B cell (primary cell): ENCODE data around the gene REM2. TPM values are rescaled to one million over a fixed set of nuclear protein-coding genes. Genes with fewer than 3 reads are reported as not detected.
A peak's percentile ranks its signal among the peaks of the same experiment; 100 is the strongest.

Experiments used
- ATAC-seq: fragments of 200-7000 bp; cut with Tn5 transposase; one replicate; pipeline ENCODE4 v1.10.0; 2021; ENCODE audit warnings: low read depth, mild to moderate bottlenecking, moderate number of reproducible peaks, moderate library complexity
- CTCF ChIA-PET: fragments of 350-600 bp; sonication (Branson Sonifier 250); formaldehyde crosslinking; loops from one replicate; lab custom pipeline; 2021; ENCODE audit warnings: antibody characterized with exemption, inconsistent platforms; lab: Charles Lee
- POLR2A ChIA-PET: fragments of 350-600 bp; sonication (Branson Sonifier 250); formaldehyde crosslinking; loops from one replicate; lab custom pipeline; 2021; ENCODE audit warnings: antibody characterized with exemption; lab: Charles Lee
- DNase-seq: peaks from one replicate; pipeline ENCODE4 v3.0.0; 2013
- H2AFZ ChIP-seq: 2 replicates; pipeline ENCODE4 v1.6.1; 2012; ENCODE audit warnings: mild to moderate bottlenecking, low read depth, low read length; ENCODE audit not compliant: insufficient read depth, poor library complexity, severe bottlenecking
- H3K27ac ChIP-seq, 2 donors: 1 replicate in 1 of 2; 2 replicates in 1 of 2; pipeline ENCODE4 v1.5.1; 2012 to 2013; ENCODE audit warnings: low read length in 2 of 2, mild to moderate bottlenecking in 2 of 2, moderate library complexity in 1 of 2
- H3K27me3 ChIP-seq, 4 experiments: fragments of 200-600 bp in 1 of 4; sonication (generic) in 1 of 4; replicated peaks in 1 of 4; 1 replicate in 2 of 4; 2 replicates in 2 of 4; pipeline versions ENCODE4 v1.6.1 to v1.7.0; 2013 to 2016; ENCODE audit warnings: low read length in 3 of 4, mild to moderate bottlenecking in 2 of 4, mixed read lengths in 1 of 4, moderate library complexity in 1 of 4; ENCODE audit not compliant: insufficient read depth in 4 of 4, control insufficient read depth in 3 of 4; ENCODE audit errors: control extremely low read depth in 1 of 4
- H3K36me3 ChIP-seq, 2 experiments: replicated peaks in 1 of 2; 1 replicate in 1 of 2; 2 replicates in 1 of 2; pipeline versions ENCODE4 v1.6.1 to v1.7.1; 2013; ENCODE audit warnings: low read length in 1 of 2; ENCODE audit not compliant: insufficient read depth in 2 of 2, control insufficient read depth in 1 of 2; ENCODE audit errors: control extremely low read depth in 1 of 2, extremely low read depth in 1 of 2
- H3K4me1 ChIP-seq, 2 donors: fragments of 200-600 bp in 1 of 2; sonication (generic) in 1 of 2; 1 replicate in 1 of 2; 2 replicates in 1 of 2; pipeline versions ENCODE4 v1.5.1 to v1.6.1; 2013 to 2017; ENCODE audit warnings: low read length in 2 of 2; ENCODE audit not compliant: control insufficient read depth in 2 of 2, insufficient read depth in 2 of 2
- H3K4me2 ChIP-seq: replicated peaks from 2 replicates; pipeline ENCODE3; 2012; ENCODE audit warnings: mild to moderate bottlenecking, low read depth, low read length; ENCODE audit not compliant: poor library complexity, severe bottlenecking
- H3K4me3 ChIP-seq, 5 experiments: fragments of 200-600 bp in 1 of 5; sonication (generic) in 1 of 5; 1 replicate in 3 of 5; 2 replicates in 2 of 5; pipeline versions ENCODE4 v1.5.1 to v1.7.0; 2011 to 2016; ENCODE audit warnings: low read length in 4 of 5, mild to moderate bottlenecking in 4 of 5, low read depth in 2 of 5, control low read depth in 1 of 5, moderate library complexity in 1 of 5; ENCODE audit not compliant: insufficient read depth in 1 of 5; ENCODE audit errors: control extremely low read depth in 1 of 5, extremely low read depth in 1 of 5
- H3K79me2 ChIP-seq: fragments of 200-600 bp; sonication (generic); one replicate; pipeline ENCODE4 v1.6.0; 2016; ENCODE audit warnings: low read length; ENCODE audit not compliant: control insufficient read depth, insufficient read depth
- H3K9ac ChIP-seq: fragments of 200-600 bp; sonication (generic); 2 replicates; pipeline ENCODE4 v1.6.1; 2017; ENCODE audit warnings: mild to moderate bottlenecking, low read length, moderate library complexity
- H3K9me3 ChIP-seq, 3 donors: one replicate each; pipeline versions ENCODE4 v1.6.1 to v1.7.1; 2013; ENCODE audit warnings: low read length in 2 of 3; ENCODE audit not compliant: control insufficient read depth in 2 of 3, insufficient read depth in 1 of 3; ENCODE audit errors: control extremely low read depth in 1 of 3
- H4K20me1 ChIP-seq: 2 replicates; pipeline ENCODE4 v1.6.0; 2012; ENCODE audit warnings: mild to moderate bottlenecking, low read length; ENCODE audit not compliant: insufficient read depth, control insufficient read depth, poor library complexity, severe bottlenecking
- H3K27ac Mint-ChIP-seq: one replicate; pipeline ENCODE4 v1.8.0; 2021; ENCODE audit warnings: mixed read lengths
- H3K27me3 Mint-ChIP-seq: one replicate; pipeline ENCODE4 v1.8.0; 2021; ENCODE audit warnings: mixed read lengths
- H3K4me1 Mint-ChIP-seq: one replicate; pipeline ENCODE4 v1.8.0; 2021; ENCODE audit warnings: mixed read lengths
- H3K4me3 Mint-ChIP-seq: one replicate; pipeline ENCODE4 v1.8.0; 2021; ENCODE audit warnings: mixed read lengths
- H3K9me3 Mint-ChIP-seq: one replicate; pipeline ENCODE4 v1.8.0; 2022; ENCODE audit warnings: mixed read lengths; ENCODE audit not compliant: insufficient read depth
- EZH2 ChIP-seq: IDR thresholded peaks from 2 replicates; pipeline ENCODE4 v1.6.1; 2012; ENCODE audit warnings: borderline replicate concordance, low read depth, mild to moderate bottlenecking, moderate library complexity, low read length; ENCODE audit not compliant: insufficient read depth, poor library complexity, severe bottlenecking
- WGBS: methylation state at CpG from one replicate; pipeline ENCODE4 v1.1.5; 2013; ENCODE audit warnings: missing lambda C conversion rate; ENCODE audit not compliant: insufficient coverage; 5-methylcytosine and 5-hydroxymethylcytosine counted together
- intact Hi-C: fragments of 100-400 bp; cut with micrococcal nuclease; formaldehyde crosslinking; loops from one replicate; pipeline ENCODE4 v1.10.0; 2022
- polyA plus RNA-seq: library from polyadenylated mRNA; depleted of rRNA; stranded (reverse); fragments of >200 nt; gene quantifications from 2 replicates; pipeline ENCODE4 v1.2.3, GENCODE V29; 2012
- total RNA-seq, 2 donors: library from RNA; stranded (reverse); fragments of 120-200 nt in 1 of 2; gene quantifications; 1 replicate in 1 of 2; 2 replicates in 1 of 2; pipeline versions ENCODE4 v1.2.3 to v1.2.4, GENCODE V29; 2013 to 2022
- TF ChIP-seq, protein P1 (sequence below): fragments of 200-600 bp; IDR thresholded peaks from one replicate; pipeline ENCODE4 v1.8.0; 2022; ENCODE audit warnings: antibody characterized with exemption, mild to moderate bottlenecking

Gene REM2
- total and polyA plus RNA-seq, 2 donors (not counting 1 experiment from before 2014, with no cell fraction given): 5.6 to 12.9 TPM

DNA sequence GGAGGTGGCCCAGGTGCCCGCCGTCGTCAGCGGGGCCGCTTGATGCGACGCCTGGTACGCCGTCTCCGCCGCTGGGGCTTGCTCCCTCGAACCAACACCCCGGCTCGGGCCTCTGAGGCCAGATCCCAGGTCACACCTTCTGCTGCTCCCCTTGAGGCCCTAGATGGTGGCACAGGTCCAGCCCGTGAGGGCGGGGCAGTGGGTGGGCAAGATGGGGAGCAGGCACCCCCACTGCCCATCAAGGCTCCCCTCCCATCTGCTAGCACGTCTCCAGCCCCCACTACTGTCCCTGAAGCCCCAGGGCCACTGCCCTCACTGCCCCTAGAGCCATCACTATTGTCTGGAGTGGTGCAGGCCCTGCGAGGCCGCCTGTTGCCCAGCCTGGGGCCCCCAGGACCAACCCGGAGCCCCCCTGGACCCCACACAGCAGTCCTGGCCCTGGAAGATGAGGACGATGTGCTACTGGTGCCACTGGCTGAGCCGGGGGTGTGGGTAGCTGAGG, 6.0 kb upstream of the REM2 start:
- 97% methylated on average over 20 of the region's 22 CpGs for WGBS
- H3K36me3 ChIP-seq: peaks cover 2 to 69% of the 10 kb centered on the region in 2 experiments
- TF ChIP-seq, protein P1, sequence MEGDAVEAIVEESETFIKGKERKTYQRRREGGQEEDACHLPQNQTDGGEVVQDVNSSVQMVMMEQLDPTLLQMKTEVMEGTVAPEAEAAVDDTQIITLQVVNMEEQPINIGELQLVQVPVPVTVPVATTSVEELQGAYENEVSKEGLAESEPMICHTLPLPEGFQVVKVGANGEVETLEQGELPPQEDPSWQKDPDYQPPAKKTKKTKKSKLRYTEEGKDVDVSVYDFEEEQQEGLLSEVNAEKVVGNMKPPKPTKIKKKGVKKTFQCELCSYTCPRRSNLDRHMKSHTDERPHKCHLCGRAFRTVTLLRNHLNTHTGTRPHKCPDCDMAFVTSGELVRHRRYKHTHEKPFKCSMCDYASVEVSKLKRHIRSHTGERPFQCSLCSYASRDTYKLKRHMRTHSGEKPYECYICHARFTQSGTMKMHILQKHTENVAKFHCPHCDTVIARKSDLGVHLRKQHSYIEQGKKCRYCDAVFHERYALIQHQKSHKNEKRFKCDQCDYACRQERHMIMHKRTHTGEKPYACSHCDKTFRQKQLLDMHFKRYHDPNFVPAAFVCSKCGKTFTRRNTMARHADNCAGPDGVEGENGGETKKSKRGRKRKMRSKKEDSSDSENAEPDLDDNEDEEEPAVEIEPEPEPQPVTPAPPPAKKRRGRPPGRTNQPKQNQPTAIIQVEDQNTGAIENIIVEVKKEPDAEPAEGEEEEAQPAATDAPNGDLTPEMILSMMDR: no peak
- TF ChIP-seq EZH2: no peak
- H3K4me3 ChIP-seq: no peak overlapping the region
- Mint-ChIP-seq H3K4me1 (peaks cover 32% of the 10 kb centered on the region), H3K4me3 (no peak overlapping the region), H3K27me3 (no peaks in the 10 kb centered on the region), H3K27ac (no peak overlapping the region), H3K9me3 (no peaks in the 10 kb centered on the region)
- no peaks in the 10 kb centered on the region for H3K9me3 ChIP-seq
- H3K27ac ChIP-seq: no peak overlapping the region
- H3K4me1 ChIP-seq: peaks cover 9 to 19% of the 10 kb centered on the region in 2 donors
- intact Hi-C loops: no loop called here
- H3K9ac ChIP-seq: no peak overlapping the region
- peaks cover 47% of the 10 kb centered on the region for H4K20me1 ChIP-seq
- H3K79me2 ChIP-seq: peaks cover 40% of the 10 kb centered on the region
- ATAC-seq (no peak), DNase-seq (no peak)
- POLR2A ChIA-PET: no interaction called here
- CTCF ChIA-PET: interaction anchor here (1.1 to 7.9 kb wide), 3 partner anchors 23 to 42 kb away, joined by 3 to 111 read pairs (median 4); partner anchors contain the start of gene RBM23
- H2AFZ ChIP-seq: no peak overlapping the region
- no peaks in the 10 kb centered on the region for H3K27me3 ChIP-seq
- no peak overlapping the region for H3K4me2 ChIP-seq

- Histone ChIP-seq H3K79me2 (peaks cover 25% of the 10 kb centered on the region), H3K4me3 (no peak overlapping the region), H4K20me1 (peaks cover 35% of the 10 kb centered on the region), H2AFZ (no peak overlapping the region), H3K27me3 (no peaks in the 10 kb centered on the region), H3K4me2 (no peak overlapping the region), H3K9me3 (no peaks in the 10 kb centered on the region), H3K36me3 (peaks cover 2 to 62% of the 10 kb centered on the region in 2 experiments), H3K4me1 (peaks cover 16 to 26% of the 10 kb centered on the region in 2 donors), H3K27ac (no peak overlapping the region), H3K9ac (no peak overlapping the region)
- intact Hi-C loops: no loop called here
- WGBS: 98% methylated on average over 6 of the region's 8 CpGs
- ChIA-PET POLR2A (no interaction called here), CTCF (interaction anchor here (1.1 to 1.2 kb wide), 2 partner anchors 17 to 22 kb away, joined by 3 to 4 read pairs; no protein-coding TSS in a partner anchor)
- no peak overlapping the region for H3K4me3 Mint-ChIP-seq
- H3K9me3 Mint-ChIP-seq: no peaks in the 10 kb centered on the region
- ATAC-seq (no peak), DNase-seq (no peak)
- no peaks in the 10 kb centered on the region for H3K27me3 Mint-ChIP-seq
- peak overlapping the region; percentile 43 for H3K27ac Mint-ChIP-seq
- TF ChIP-seq, protein P1: no peak
- no peak for TF ChIP-seq EZH2
- H3K4me1 Mint-ChIP-seq: peaks cover 37% of the 10 kb centered on the region
Observed at GRCh38 chr14:22878271-22879246, 4.5 kb upstream of the REM2 start.
